CD1c-positive myeloid dendritic cell (primary cell): ENCODE data around the gene PPFIA3.
"Not testable (repeated sequence)": the region's sequence is repeated elsewhere in the genome, so short reads cannot be mapped to it uniquely, and the experiment has no call there.

Source experiments
- DNase-seq: peaks from one replicate; pipeline ENCODE4 v3.0.0-alpha.2; 2016; ENCODE audit errors: extremely low spot score

PPFIA3 gene

DNA sequence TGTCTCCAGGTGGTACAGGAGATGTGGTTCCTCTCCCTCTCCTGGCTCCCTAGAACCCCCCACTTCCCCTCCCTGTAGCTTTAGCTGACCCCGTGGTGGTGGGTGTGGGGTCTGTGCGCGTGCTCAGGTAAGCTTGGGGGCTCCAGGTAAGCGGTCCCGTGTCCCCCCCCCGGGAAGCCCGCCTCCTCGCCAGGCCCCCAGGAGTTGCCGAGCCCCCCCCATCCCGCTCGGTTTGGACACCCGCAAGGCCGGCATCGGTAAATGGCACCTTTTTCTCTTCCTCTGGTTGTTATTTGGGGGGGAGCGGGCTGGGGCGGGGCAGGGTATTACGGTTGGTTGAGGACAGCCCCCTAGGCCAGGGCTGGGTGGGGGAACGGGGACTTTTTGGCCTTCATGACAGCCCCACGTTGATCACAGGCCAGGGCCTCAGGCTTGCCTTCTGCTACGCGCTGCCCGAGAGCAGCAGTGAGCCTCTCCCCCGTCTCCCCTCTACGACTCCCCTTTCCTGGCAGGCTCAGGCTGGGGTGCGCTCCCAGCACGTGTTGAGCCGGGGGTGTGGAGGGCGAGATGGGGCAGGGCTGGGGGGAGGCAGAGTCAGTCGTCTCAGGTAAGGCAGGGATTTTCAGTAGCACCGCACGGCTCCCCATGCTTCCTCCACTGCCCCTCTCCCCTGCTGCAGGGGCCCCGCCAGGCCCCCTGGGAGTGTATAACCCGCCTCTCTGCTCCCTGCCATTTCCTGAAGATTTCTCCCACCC lies 15.8 kb upstream of the PPFIA3 start:
- no peak for DNase-seq

DNA sequence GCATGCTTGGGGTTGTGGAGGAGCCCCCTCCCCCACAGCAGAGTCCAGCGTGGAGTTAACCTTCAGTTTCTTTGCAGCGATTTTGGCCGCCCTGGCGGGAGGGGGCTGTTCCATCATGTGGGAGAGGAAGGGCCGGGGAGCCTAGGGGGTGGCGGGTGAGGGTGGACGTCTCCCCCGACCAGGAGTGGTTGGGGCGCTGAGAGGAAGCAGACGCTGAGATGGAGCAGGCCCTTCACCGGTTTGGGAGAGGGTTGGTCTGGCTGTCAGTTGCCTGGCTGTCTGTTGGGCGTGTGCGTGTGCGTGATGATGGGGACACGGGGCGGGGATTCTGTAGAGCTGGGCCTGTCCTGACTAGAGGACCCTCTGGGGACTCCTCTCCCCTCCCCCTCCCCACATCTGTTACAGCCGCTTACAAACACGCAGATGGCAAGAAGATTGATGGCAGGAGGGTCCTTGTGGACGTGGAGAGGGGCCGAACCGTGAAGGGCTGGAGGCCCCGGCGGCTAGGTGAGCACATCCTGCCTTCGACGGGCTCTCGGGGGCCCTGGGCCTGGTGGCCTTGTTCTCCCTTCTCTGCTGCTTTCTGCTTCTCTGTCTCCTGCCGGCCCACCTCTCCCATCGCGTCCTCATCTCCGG lies 15.0 kb upstream of the PPFIA3 start:
- no peak for DNase-seq

DNA sequence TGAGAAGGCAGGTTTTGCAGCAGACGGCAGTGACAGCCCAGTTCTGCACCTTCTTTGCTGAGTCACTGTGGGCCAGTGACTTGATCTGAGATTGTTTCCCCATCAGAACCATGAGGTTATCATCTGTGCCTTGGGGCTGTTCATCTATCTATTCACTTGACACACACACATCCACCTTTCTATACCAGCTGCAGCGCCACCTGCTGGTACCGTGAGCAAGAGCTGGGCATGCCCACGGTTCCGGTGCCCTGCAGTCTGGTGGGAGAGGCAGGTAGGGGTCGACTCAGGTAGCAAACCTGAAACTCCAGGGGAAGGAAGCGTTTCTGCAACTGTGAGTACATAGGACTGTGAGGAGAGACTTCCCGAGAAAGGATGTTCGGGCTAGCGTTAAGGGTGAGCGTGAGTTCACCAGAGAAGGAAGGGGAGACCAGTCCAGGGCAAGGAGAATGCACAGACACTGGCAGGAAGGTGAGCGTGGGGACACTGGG lies 12.7 kb upstream of the PPFIA3 start:
- DNase-seq, result peak; percentile 51

DNA sequence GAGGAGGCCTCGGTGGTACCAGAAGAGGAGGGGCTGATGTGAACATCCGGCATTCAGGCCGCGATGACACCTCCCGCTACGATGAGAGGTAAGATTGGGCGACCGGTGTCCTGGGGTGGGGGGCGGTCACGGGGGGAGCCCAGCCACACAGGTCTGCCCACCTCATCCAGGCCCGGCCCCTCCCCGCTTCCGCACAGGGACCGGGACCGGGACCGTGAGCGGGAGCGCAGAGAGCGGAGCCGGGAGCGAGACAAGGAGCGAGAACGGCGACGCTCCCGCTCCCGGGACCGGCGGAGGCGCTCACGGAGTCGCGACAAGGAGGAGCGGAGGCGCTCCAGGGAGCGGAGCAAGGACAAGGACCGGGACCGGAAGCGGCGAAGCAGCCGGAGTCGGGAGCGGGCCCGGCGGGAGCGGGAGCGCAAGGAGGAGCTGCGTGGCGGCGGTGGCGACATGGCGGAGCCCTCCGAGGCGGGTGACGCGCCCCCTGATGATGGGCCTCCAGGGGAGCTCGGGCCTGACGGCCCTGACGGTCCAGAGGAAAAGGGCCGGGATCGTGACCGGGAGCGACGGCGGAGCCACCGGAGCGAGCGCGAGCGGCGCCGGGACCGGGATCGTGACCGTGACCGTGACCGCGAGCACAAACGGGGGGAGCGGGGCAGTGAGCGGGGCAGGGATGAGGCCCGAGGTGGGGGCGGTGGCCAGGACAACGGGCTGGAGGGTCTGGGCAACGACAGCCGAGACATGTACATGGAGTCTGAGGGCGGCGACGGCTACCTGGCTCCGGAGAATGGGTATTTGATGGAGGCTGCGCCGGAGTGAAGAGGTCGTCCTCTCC lies 11.5 kb upstream of the PPFIA3 start:
- DNase-seq, result no peak

DNA sequence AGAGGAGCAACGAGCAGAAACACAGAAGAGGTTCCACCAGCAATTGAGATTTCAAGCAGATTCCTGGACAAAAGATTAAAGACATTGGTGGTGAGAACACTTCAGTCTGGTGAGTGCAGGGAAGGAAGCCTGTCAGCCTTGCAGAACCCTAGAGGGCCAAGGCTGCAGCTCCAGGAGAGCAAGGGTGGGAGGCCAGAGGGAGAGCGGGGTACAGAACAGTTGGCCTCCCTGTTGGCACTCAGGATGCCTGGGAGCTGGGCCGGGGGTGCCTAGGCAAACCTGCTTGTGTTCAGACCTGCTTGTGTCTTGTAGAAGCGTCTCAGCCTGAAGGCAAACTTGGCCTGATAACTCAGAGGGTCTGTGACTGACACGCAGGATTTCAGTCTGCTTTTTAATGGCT lies 10.3 kb upstream of the PPFIA3 start:
- DNase-seq, result no peak

DNA sequence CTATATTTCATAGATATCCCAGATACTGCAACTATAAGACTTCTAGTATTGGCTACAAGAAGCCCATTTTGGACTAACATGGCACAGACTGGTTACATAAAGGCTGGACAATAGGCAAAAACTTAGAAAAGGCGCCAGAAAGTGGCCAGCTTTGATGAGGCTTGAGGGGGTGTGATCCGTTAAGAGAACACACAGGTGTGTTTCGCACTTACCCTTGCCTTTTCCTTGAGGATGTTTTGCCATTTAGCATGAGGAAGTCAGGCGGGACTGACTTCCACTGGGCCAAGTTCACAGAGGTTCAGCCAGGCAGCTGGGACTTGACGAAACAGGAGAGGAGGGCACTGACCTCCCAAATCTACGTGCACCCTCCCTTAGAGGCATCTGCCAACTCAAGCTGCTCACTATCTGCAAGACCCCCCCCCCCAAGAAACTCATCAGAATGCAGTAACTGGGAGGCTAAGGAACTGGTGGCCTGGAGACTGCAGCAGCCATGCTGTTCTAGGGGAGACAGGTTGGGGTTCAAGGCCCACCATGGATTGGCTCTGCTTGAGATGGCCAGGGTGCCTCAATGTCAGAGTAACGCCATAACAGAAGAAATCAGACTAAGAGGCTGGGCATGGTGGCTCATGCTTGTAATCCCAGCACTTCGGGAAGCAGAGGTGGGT lies 9.6 kb upstream of the PPFIA3 start:
- DNase-seq, result no peak

DNA sequence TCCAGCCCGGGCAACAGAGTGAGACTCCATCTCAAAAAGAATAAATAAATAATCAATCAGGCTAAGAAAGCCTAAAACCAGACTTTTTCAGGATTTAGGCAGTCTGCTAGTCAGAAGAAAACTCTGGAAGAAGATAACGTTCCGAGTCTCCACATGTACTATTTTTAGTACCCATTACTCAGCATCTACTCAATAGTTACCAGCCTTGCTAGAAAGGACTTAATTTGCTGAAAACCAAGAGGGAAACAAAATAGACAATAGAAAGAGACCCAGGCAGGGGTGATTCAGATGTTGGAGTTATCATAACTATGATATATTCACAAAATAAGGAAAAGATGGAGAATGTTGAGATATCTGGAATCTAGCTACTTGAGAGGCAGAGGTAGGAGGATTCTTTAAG lies 8.8 kb upstream of the PPFIA3 start:
- no peak for DNase-seq

DNA sequence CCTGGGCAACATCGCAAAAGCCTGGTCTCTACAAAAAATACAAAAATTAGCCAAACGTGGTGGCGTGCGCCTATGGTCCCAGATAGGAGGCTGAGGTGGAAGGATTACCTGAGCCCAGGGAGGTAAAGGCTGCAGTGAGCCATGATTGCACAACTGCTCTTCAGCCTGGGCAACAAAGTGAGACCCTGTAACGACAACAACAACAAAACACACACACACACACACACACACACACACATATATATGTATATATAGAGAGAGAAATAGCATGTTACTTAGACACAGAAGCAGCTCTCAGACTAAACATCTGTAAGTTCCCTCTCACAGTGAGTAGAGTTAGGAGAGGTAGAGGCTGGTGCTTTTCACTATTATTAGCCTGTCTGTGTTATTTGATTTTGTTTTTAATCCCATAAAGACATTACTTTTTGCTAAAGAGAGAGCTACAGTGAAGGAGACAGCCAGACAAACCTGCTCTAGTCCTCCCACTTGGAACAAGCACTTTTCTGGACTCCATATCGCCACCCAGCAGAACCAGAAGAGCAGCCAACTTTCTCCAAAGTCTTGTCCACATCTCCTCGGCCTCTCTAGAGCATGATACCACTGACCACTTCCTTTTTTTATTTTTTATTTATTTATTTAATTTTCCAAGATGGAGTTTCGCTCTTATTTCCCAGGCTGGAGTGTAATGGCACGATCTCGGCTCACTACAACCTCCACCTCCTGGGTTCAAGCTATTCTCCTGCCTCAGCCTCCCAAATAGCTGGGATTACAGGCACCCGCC lies 7.9 kb upstream of the PPFIA3 start:
- peak; percentile 12 for DNase-seq

DNA sequence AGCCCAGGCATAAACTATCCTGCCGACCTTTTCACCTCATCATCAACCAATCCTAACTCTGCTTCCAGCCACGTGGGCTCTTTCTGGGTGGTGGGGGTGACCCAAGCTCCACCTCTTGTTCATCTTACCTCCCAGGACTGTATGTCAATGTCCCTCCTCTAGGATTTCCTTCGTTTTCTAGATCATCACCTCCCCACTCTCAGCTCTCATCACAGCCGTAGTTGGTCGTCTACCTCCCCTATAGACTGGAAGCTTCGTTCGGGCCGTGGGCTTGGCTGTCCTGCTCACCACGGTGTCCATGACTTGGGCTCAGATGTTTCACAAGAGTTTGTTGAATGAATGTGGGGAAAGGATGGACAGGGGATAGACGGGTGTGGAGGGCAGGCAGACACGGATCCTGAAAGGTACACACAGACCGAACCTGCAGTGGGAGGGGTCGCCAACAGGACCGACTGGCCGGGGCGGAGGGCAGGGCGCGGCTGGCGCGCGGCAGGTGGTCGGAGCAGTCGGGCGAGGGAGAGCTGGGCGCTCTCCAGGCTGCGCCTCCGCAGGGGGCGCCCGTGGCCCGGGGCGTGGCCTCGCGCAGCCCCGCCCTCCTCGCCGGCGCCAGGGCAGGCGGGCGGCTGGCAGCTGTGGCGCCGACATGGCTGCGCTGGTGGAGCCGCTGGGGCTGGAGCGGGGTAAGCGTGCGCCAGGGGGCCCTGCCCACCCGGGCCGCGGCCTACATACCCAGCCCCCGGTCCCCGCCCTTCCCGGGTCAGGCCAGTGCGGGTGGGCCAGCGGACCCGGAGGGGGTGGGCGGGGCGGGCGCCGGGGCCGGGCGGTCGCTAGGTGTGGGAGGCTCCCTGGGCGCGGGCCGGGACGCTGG lies 5.3 kb upstream of the PPFIA3 start, which contains the start of gene LIN7B:
Gene LIN7B (plus strand): TSS at position 609 of the 868 bp plus-strand sequence. CDS start 35 bp downstream, at position 644.
- peak; percentile 88 for DNase-seq

DNA sequence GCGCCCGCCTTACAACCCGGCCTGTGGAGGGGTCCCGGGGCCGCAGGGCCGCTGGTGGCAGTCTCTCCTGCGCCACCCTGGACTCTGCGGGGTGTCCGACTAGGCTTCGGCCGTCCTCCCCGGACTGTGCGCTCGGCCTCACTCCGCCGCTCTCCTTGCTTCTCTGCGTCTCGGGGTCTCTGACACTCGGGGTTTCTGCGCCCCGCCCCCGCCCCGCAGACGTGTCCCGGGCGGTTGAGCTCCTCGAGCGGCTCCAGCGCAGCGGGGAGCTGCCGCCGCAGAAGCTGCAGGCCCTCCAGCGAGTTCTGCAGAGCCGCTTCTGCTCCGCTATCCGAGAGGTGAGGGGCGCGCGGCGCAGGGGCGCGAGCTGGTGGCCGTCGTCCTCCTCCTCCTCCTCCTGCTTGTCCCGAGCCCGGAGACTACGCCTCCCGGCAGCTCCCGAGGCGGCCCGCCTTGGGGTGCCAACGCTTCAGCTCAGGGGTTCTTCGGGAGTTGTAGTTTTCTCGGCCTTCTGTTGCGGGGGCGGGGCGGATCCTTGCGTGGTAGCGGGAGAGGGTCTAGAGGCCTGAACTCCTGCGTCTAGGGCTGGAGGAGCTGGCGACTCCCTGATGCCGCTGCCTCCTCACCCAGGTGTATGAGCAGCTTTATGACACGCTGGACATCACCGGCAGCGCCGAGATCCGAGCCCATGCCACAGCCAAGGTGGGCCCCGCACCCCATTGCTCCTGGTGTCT lies 4.5 kb upstream of the PPFIA3 start:
- peak; percentile 60 for DNase-seq

DNA sequence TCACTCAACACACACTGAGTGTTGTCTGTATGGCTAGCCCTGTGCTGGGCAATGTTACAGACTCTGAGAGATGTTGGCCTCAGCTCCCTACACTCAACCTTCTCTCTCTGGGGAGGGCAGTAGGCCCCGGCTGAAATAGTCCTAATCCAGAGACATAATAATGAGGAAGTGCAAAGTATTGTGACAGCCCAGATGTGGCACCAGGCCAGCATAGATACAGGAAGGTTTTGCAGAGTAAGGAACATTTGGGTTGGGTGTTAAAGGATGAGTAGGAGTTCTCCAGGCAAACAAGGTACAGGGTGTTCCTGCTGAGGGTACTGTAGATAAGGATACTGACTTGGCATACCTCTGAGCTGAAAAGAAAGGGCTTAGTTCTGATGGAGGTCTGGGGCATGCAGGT lies 2.8 kb upstream of the PPFIA3 start:
- peak; percentile 87 for DNase-seq

DNA sequence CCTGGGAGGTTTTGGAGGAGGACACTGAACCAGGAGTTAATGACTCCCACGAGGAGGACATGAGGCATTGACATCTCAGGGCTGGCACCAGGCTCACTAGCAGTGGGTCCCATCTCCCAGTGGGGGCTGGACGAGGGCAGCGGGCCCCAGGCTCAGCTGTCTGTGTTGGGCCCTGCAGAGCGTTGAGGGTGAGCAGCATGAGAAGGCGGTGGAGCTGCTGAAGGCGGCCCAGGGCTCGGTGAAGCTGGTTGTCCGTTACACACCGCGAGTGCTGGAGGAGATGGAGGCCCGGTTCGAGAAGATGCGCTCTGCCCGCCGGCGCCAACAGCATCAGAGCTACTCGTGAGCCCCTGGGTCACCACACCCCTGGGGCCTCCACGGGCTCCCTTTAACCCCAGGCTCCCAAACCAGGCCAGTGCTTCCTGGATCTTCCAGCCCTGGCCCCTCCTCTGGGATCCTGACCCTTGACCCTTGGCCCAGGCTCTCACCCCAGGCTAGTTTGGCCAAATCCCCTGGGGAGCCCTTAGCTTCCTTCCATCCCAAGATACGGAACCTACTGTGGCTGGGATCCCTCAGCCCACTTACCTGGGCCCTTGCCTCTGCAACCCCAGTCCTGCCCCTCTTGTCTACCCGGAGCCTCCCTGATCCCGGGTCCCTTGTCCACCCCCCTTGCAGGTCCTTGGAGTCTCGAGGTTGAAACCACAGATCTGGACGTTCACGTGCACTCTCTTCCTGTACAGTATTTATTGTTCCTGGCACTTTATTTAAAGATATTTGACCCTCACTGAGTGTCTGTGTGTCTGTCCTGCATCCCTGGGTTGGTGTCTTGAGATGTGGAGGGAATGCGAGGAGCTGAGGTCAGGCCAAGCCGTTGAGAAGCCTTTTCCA lies 1.4 kb upstream of the PPFIA3 start:
- DNase-seq, result no peak

DNA sequence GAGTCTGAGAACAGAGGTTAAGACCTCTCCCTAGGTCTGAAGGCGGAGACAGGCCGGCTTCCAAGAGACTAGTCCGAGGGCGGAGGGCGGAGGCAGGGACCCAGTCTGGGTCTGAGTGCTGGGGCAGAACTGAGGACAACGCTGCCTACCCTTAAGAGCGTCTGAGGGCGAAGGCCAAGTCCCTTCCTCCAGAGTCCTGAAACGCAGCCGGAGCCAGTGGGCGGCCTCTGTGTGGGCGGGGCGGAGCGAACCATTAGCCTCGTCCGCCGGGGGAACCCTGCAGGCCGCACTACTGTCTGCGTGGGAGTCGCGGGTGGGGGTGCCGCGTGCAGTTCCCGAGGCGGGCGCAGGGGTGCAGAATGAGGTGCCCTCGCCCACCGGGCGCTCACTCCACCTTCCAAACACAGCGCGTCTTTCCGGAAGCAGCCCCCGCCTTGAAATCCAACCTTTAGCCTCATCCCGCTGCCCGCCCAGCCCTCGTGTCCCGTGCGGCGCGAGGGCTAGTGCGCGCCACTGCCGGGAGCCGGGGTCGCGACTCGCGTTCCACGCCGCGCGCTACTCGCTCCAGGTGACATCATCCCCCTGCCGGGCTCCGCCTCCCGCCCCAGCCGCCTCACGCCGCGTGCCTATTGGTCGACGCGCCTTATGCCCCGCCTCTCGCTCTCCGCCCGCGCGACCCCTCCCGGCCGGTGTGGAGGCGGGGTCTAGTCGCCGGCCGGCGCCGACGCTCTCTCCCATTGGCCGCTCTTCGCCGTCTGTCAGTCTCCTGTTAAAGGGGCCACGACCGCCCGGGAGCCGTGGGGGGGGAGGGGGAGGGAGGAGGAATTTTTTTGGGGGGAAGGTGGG lies 556 bp upstream of the PPFIA3 start, which contains the start of gene C19orf73:
Gene C19orf73 (minus strand): TSS at position 579 of the 846 bp plus-strand sequence. CDS start 121 bp downstream, at position 458.
- peak; percentile 97 for DNase-seq

DNA sequence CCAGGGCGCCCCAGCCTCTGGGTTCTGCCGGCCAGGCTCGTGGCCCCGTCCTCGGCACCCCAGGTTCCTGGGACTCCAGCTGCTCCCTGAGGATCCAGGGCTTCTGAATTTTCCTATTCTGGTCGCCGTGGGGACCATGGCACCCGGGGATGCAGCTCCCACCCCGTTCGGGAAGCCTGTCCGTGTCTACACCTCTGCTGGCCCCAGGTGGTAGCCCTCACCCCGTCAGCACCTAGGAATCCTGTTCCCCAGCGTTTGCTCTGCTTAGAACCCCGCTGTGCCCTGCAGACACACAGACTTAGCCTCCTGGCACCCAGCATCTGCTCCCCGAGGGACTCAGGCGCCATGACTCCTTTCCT lies 960 bp downstream of the PPFIA3 start:
- no peak for DNase-seq

DNA sequence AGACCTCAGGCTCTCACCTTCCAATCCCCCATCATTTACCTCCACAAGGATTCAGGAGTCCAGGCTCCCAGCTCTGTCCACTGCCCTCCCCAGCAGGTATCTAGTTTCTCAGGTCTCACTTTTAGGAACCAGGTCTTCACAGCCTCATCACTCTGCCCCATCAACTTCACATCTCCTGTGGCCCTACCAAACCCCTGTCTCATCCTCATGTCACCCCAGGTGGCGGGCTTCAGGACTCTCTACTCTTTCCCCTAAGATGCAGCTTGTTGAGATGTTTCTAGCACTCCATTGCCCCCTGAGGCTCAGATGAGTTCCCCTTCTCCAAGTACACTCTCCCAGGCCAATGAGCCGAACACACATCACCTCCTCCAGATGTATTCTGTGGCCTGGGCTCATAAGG lies 1.5 kb downstream of the PPFIA3 start:
- DNase-seq, result no peak

DNA sequence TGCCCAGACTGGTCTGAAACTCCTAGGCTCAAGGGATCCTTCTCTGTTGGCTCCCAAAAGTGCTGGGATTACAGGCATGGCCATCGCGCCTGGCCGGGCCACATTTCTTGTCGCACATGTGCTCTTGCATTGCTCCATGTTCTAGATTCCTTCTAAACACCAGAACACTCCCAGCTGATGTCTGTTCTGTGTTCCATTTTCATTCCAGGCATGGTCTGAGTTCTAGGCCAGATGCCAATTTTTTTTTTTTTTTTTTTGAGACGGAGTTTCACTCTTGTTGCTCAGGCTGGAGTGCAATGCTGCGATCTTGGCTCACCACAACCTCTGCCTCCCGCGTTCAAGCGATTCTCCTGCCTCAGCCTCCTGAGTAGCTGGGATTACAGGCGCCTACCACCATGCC lies 2.5 kb downstream of the PPFIA3 start:
- DNase-seq, result not testable (repeated sequence)

DNA sequence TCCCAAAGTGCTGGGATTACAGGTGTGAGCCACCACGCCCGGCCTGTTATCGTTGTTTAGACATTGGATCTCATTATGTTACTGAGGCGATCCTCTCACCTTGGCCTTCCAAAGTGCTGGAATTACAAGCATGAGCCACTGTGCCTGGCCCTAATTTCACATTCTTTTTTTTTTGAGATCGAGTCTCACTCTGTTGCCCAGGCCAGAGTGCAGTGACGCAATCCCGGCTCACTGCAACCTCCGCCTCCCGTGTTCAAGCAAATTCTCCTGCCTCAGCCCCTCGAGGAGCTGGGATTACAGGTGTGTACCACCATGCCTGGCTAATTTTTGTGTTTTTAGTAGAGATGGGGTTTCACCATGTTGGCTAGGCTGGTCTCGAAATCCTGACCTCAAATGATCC lies 3.9 kb downstream of the PPFIA3 start:
- DNase-seq, result not testable (repeated sequence)
